Smooth muscle cell (in vitro differentiated cells): ENCODE measurements around the gene HRH1. TPM values are rescaled to one million over a fixed set of nuclear protein-coding genes. Genes with fewer than 3 reads are reported as not detected.

Experiments
- DNase-seq: peaks from one replicate; lab custom pipeline; 2025; ENCODE audit not compliant: unreplicated experiment; lab: John Stamatoyannopoulos, UW
- H2AFZ ChIP-seq: fragments of 200-600 bp; sonication (generic); 2 replicates; pipeline ENCODE4 v1.6.0; 2016; ENCODE audit warnings: antibody characterized with exemption, low read depth, mild to moderate bottlenecking
- H3F3A ChIP-seq: fragments of 200-600 bp; sonication (generic); 2 replicates; pipeline ENCODE4 v1.6.0; 2017; ENCODE audit warnings: antibody characterized with exemption, low read depth
- H3K27ac ChIP-seq: fragments of 200-600 bp; sonication (generic); 2 replicates; pipeline ENCODE4 v1.5.1; 2016; ENCODE audit warnings: low read depth, mild to moderate bottlenecking
- H3K27me3 ChIP-seq: fragments of 200-600 bp; sonication (generic); 2 replicates; pipeline ENCODE4 v1.6.1; 2016; ENCODE audit warnings: low read depth, mild to moderate bottlenecking
- H3K36me3 ChIP-seq: fragments of 200-600 bp; sonication (generic); 2 replicates; pipeline ENCODE4 v1.5.1; 2016; ENCODE audit warnings: low read depth
- H3K4me1 ChIP-seq: fragments of 200-600 bp; sonication (generic); 2 replicates; pipeline ENCODE4 v1.5.1; 2016; ENCODE audit warnings: low read depth
- H3K4me2 ChIP-seq: fragments of 200-600 bp; sonication (generic); 2 replicates; pipeline ENCODE4 v1.6.0; 2016; ENCODE audit warnings: mild to moderate bottlenecking
- H3K4me3 ChIP-seq: fragments of 200-600 bp; sonication (generic); 2 replicates; pipeline ENCODE4 v1.5.1; 2016; ENCODE audit warnings: mild to moderate bottlenecking
- H3K79me2 ChIP-seq: fragments of 200-600 bp; sonication (generic); 2 replicates; pipeline ENCODE4 v1.6.0; 2016; ENCODE audit warnings: low read depth, mild to moderate bottlenecking
- H3K9ac ChIP-seq: fragments of 200-600 bp; sonication (generic); 2 replicates; pipeline ENCODE4 v1.6.0; 2016; ENCODE audit warnings: low read depth
- H3K9me3 ChIP-seq: fragments of 200-600 bp; sonication (generic); replicated peaks from 2 replicates; pipeline ENCODE4 v1.5.1; 2016; ENCODE audit warnings: low read depth
- H4K20me1 ChIP-seq: fragments of 200-600 bp; sonication (generic); 2 replicates; pipeline ENCODE4 v1.6.0; 2016; ENCODE audit warnings: low read depth
- CTCF ChIP-seq: fragments of 200-600 bp; sonication (generic); IDR thresholded peaks from 2 replicates; pipeline ENCODE4 v1.5.1; 2017; ENCODE audit warnings: borderline replicate concordance, mild to moderate bottlenecking, antibody characterized with exemption; ENCODE audit not compliant: insufficient read depth, poor library complexity, severe bottlenecking
- WGBS: methylation state at CpG from one replicate; pipeline ENCODE4 v1.1.7; 2016; ENCODE audit warnings: low lambda C conversion rate; 5-methylcytosine and 5-hydroxymethylcytosine counted together
- polyA plus RNA-seq: library from polyadenylated mRNA; unstranded; fragments of >200 nt; fragmentation: Nextera tagmentation; extraction: Ambion mirVana; gene quantifications from 2 replicates; pipeline ENCODE4 v1.2.1, GENCODE V29; 2016
- total RNA-seq: library from RNA; depleted of rRNA; stranded (reverse); fragments of >200 nt; gene quantifications from 2 replicates; pipeline ENCODE4 v1.2.3, GENCODE V29; 2014

Gene HRH1
- total and polyA plus RNA-seq, 2 experiments from 2014 or later = 7.3 to 9.9 TPM

- no peak for TF ChIP-seq CTCF
- H4K20me1 ChIP-seq = no peaks in the 10 kb centered on the region
- no peak overlapping the region for H2AFZ ChIP-seq
These were observed 10.8 kb upstream of the HRH1 start for GRCh38 chr3:11143476-11143875.

GRCh38 chr3:11144996-11145395, 9.3 kb upstream of the HRH1 start:
- H3F3A ChIP-seq = no peaks in the 10 kb centered on the region
- no peak overlapping the region for H3K4me2 ChIP-seq
- H3K36me3 ChIP-seq = no peaks in the 10 kb centered on the region
- H3K9me3 ChIP-seq = no peaks in the 10 kb centered on the region
- DNase-seq = no peak
- TF ChIP-seq CTCF = no peak
- no peaks in the 10 kb centered on the region for H3K27me3 ChIP-seq
- no peaks in the 10 kb centered on the region for H3K79me2 ChIP-seq
- H3K4me3 ChIP-seq = no peak overlapping the region
- no peak overlapping the region for H2AFZ ChIP-seq
- H3K27ac ChIP-seq = no peak overlapping the region
- H3K9ac ChIP-seq = no peak overlapping the region
- 86% methylated on average over 5 of the region's 5 CpGs for WGBS
- no peaks in the 10 kb centered on the region for H4K20me1 ChIP-seq
- no peaks in the 10 kb centered on the region for H3K4me1 ChIP-seq

More at GRCh38 chr3:11143476-11143875, 10.8 kb upstream of the HRH1 start:
- Histone ChIP-seq H3K4me1 (no peaks in the 10 kb centered on the region), H3K36me3 (no peaks in the 10 kb centered on the region), H3K9ac (no peak overlapping the region), H3K9me3 (no peaks in the 10 kb centered on the region), H3F3A (no peaks in the 10 kb centered on the region), H3K4me2 (no peak overlapping the region), H3K4me3 (no peak overlapping the region), H3K27me3 (no peaks in the 10 kb centered on the region), H3K27ac (no peak overlapping the region), H3K79me2 (no peaks in the 10 kb centered on the region)
- 87% methylated on average over 5 of the region's 5 CpGs for WGBS
- DNase-seq = no peak

GRCh38 chr3:11145888-11146287, 8.4 kb upstream of the HRH1 start:
- no peak overlapping the region for H3K27ac ChIP-seq
- H3K4me2 ChIP-seq = no peak overlapping the region
- no peaks in the 10 kb centered on the region for H3K79me2 ChIP-seq
- no peak for DNase-seq
- H2AFZ ChIP-seq = no peak overlapping the region
- no peak overlapping the region for H3K9ac ChIP-seq
- H3K27me3 ChIP-seq = no peaks in the 10 kb centered on the region
- WGBS = 49% methylated on average over 3 of the region's 3 CpGs
- TF ChIP-seq CTCF = no peak
- H3K36me3 ChIP-seq = no peaks in the 10 kb centered on the region
- H3K9me3 ChIP-seq = no peaks in the 10 kb centered on the region
- H3F3A ChIP-seq = no peaks in the 10 kb centered on the region
- H3K4me3 ChIP-seq = no peak overlapping the region
- H3K4me1 ChIP-seq = no peaks in the 10 kb centered on the region
- no peaks in the 10 kb centered on the region for H4K20me1 ChIP-seq
